Fibroblast of skin of right quadriceps (primary cell): Measurements from ENCODE around the gene TRMT11.
"Not testable (repeated sequence)": the region's sequence is repeated elsewhere in the genome, so short reads cannot be mapped to it uniquely, and the experiment has no call there.

Experiments used
- DNase-seq: peaks from one replicate; pipeline ENCODE4 v3.0.0-alpha.2; 2013

Gene TRMT11

GRCh38 chr6:125956506-125957390 is 29.6 kb upstream of the TRMT11 start, which contains the start of gene HINT3:
Gene HINT3, plus strand, starts transcription at chr6:125956770. Its CDS starts 208 bp downstream, at chr6:125956978.
- DNase-seq = peak; percentile 96

- no peak for DNase-seq
Observed at GRCh38 chr6:125957391-125957693, 29.0 kb upstream of the TRMT11 start.

DNA sequence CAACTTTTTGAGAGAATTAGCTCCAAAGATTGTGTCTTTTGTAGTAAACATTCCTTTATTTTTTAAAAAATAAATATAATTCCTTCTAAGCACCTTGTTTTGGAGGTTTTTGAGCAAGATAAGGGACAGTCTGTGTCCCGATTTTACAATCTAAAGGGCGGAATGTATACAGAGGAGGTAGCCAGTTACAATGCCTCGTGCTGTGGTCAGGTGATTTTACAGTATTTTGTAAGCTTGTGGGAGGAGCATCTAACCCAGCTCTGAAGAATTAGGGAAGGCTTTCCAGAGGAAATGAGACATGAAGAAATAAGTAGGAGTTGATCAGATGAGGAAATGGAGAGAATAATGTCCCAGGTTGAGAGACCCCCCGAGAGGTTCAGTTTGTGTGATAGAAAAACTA is 28.5 kb upstream of the TRMT11 start:
- peak; percentile 29 for DNase-seq

- no peak for DNase-seq
Observed at GRCh38 chr6:125959041-125959440, 27.3 kb upstream of the TRMT11 start.

- no peak for DNase-seq
Observed at GRCh38 chr6:125961117-125961516, 25.2 kb upstream of the TRMT11 start.

DNA sequence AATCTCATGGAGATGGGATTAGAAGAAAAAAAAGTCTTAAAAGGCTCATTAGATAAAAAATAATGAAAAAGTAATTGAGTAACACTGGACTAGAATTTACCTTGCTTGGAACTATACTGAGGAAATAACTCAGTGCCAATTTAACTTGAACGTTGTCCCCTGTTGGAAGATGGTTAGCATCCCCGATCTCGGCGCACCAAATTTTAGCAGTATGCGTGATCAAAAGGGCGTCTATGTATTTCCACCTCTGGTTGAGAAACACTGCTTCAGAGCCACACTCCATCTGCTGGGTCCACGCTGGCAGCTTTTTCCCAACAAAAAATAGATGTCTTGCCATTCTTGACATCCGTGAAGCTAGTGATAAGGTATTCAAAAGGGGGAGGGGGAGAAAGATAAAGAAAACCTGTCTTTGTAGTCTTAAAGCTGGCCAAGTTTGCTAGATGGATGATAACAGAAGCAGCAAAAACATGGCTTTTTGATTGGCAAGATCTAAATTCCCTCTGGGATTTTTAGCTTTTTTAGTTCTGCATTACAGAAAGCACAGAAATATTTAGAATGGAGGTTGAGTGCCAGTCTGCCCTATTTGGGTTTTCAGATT is 23.3 kb upstream of the TRMT11 start:
- DNase-seq = no peak

DNA sequence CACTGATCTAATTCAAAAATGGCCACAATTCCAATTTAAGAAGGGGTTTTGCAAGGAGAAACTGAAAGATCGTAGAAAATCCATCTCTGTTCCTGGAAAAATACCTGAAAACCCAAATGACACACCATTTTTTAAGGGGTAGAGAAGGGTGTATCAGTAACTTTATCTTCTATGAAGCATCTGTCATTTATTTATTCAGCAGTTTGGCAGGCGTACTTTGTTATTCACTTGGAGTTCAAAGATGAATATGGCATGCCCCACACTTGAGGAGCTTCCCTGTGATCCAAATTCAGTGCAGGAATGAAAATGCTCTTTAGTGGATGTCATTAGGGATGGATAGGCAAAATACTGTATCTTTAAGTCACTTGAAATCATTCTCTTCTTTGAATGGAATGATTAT is 22.5 kb upstream of the TRMT11 start:
- DNase-seq = no peak

- no peak for DNase-seq
Observed at GRCh38 chr6:125966569-125966968, 19.8 kb upstream of the TRMT11 start.

GRCh38 chr6:125968493-125968892 is 17.8 kb upstream of the TRMT11 start:
- DNase-seq = no peak

DNA sequence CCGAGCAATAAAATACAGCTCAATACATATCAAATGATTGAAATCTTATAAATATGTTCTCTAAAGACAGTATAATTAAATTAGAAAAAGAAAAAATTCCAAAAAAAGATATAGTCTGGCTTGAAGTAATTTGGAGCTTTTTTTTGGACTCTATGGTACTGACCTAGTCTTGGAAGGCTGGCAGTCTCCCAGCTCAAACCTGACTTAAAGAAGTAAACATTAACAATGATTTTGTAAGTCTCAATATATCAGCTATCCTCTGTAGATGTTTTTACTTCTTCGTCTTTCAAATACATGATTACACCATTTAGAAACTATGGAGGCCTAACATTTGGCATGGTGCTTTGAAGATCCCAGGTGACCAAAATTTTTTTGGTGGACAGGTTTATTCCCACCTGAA is 15.6 kb upstream of the TRMT11 start:
- DNase-seq = no peak

DNA sequence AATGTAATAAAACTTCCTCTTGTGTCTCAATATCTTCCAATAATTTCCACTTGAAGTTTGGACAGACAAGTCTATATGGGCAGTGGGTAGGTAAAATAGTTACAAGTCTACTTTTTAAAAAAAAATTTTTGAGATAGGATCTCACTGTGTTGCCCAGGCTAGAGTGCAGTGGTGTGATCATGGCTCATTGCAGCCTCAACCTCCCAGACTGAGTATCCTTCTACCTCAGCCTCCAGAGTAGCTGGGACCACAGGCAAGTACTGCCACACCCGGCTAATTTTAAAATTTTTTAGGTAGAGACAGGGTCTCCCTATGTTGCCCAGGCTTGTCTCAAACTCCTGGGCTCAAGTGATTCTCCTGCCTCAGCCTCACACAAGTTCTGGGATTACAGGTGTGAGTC is 13.9 kb upstream of the TRMT11 start:
- DNase-seq = not testable (repeated sequence)

DNA sequence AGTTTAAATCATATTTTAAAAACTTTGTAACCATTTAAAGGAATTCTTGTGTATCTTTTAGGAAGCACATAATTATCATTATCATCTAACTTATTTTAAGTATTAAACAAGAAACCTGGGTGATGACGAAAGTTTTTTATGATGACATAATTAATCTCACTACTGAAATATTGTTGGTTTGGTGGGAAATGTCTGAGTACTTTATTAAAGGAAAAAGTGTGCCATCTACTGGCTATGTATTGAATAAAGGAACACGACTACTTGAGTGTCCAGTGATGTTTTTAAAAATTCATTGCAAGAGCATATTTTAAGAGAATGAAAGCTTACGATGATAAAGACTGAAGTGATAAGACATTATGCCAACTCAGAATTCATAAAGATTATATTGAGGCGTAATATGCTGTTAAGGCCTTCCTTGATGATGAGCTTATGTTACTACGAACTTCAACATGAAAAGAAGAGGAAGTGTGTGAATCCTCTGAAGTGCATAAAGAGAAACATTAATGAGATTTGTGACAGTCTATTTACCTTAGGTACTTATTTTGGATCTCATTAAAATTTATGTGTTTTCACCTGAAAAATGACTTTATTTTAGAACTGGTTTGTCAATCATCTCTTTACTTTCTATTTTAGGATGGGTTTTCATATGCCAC is 12.0 kb upstream of the TRMT11 start:
- DNase-seq = peak; percentile 65

DNA sequence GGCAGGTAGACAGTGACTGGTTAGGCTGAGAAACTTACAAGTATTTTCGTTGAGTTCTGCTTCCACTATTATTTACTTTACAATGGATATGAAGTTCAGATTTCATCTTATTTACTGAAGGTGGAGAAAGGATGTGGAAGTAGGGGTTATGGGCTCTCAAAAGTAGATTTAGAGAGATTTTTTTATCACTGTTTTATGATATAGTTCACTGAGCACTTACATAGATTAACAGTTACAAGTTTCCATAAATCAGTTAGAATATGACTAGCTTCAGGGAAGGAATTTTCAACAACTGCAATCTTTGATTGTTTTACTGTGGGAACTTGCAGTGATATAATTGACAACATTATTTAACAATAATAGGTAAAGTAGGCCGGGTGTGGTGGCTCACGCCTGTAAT is 7.2 kb upstream of the TRMT11 start:
- DNase-seq = no peak

DNA sequence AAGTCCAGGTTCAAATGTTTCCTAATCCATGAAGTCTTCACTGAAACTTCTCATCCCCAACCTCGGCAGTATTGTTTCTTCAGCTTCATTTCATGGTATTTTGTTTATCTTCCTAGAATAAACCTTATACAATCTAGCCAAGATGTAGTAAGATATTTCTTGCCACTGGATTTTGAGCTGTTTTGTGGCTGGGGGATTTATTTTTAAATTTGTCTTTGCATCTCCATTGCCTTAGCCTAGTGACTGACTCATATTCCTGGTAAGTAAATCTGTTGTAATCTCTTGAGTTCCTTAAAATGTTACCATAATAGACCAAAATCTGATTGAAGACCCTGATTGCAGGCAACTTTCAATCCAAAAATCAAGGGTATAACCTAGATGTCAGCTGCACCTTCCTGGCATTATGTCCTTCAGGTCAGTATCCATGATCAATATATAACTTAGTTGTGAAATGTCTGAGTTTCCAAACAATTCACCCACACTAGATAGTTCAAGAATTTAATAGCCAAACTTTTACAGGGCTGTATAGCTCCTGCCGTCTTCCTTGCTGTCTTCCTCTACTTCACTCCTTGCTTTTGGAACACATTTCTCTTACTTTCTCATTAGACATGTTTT is 4.7 kb upstream of the TRMT11 start:
- DNase-seq = no peak

DNA sequence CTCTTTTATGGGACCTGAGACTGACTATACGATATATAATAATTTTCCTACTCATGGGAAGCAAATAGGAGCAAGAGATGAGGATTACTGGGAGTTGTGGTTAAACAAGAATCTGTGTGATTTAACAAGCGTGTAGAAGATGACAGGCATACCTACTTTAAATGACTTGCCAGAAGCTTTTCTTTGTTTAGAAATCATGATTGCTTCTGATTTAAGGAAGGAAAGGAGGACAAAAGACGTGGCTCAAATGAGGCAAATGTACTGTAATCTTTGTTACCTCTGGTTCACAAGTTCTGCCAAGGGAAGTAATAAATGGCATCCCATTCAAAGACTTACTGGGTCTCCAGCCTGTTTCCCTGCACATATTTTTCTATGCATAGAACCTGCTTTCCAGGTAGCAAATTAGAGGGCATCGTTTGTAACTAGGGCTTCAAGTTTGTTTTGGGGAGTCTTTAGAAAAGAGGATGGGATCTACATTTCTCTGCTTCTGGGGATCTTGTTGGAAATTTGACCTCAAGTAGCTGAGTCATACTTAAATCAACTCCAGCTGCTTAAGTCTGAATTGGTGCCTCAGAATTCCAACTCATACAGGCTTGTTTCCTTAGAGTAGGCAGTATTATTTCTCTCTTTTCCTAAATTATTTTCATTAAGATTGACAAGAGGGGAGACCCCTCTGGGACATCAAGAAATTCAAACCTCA is 2.9 kb upstream of the TRMT11 start:
- peak; percentile 83 for DNase-seq

DNA sequence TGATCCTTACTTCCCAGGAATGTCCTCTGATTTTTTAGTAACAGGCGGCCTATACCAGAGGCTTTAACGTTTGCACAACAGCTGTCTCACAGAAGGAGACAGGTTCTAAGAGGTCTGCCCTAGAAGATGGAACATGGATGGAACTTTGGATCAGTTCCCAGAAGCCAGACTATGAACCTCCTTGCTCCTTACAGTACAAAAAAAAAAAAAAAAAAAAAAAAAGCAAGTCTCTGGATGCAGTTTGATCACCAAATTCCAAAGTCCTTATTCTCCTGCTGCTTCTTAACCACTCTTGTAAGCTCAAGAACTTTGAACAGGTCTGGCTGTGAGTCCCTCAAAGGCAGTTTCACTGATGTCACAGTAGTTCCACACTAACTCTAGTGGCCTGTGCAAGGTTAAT is 2.0 kb upstream of the TRMT11 start:
- DNase-seq = peak; percentile 79

DNA sequence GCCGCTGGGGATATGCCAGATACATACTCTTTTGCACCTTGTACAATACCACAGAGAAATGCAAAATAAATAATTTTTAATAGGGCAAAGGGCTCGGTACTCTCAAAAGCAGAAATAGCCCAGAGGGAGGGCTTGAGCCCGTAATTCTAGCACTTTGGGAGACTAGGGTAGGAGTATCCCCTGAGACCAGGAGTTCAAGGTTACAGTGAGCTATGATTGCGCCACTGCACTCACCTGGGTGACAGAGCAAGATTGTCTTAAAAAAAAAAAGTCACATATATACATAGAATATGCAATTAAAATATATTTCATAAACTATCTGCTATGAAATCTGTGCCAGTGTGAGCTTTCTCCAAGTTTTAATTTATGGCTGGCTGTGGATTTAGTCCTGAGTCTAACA is 818 bp upstream of the TRMT11 start:
- no peak for DNase-seq

DNA sequence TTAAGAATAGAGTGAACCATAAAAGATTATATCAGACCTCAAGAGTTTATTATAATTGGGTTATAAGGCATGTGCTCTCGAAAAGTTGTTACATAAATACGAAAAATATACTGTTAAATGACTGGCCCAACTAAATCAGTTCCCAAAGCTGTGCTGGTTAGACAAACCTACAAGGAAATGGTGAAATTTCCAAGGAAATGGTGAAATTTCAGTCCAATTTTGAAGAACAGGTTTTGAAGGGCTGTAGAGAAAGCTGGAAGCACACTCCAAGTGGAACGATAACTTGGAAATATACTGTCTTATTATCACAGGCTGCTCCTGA is 400 bp upstream of the TRMT11 start:
- DNase-seq = no peak

DNA sequence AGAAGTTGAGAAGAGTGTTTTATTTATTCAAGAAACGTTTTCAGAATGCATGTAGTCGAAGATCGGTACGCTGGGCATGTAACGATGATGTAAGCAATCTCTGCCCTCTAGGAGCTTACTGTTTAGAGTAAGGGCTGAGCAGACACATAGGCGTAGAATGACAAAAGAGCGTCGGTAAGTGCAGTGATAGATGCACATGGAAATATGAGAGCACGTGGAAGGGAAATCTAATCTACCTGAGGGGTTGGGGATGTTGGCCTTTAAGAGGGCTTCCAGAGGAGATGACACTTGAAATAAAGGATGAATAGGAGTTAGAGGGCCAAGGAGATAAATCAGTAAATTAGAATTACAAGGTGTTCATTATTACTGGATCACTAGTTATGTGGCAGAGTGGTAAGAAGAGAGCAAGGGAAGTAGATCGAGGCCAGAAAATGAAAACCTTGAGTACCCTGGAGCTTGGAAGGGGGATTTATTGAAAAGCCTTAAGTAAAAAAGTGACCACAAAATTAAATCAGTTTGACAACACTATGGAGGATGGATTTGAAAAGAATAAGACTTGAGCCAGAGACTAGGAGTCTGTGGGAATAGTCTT is 782 bp downstream of the TRMT11 start:
- DNase-seq = no peak

DNA sequence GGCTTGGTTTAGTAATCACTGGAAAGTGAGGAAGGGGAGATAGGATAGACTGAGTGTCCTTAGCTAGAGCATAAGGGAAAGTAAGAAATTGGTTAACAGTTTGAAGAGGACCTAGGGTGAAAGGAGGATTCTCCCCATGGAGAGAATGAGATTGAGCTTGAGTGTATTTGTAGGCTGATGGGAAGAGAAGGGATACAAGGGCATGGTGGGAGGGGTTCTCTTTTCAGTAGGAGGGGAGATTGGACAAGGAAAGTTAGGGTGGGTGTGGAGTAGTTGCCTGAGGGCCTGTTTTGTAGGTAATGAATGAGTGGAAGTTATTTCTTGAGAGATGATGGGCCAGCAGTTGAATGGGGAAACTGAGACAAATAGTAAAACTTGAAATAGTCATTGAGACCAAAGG is 1.9 kb downstream of the TRMT11 start:
- DNase-seq = no peak

DNA sequence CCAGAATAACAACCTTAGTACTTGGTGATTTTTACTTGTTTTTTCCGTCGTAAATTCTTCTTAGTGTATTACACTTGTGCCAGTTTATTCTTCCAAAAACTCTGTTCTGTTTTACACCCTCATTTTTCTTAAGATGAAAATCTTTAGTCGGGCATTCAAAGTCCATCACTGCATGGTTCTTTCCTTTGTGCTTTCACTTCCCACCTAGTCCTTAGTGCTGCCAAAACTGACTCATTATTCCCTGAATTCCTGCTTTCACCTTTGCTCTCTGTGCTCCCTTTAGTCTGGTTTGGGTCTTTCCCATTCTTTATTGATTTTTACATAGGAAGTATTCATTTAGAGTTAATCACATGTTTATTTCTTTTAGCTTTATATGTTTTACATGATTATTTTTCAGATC is 3.3 kb downstream of the TRMT11 start:
- no peak for DNase-seq

GRCh38 chr6:125991653-125992052 is 5.3 kb downstream of the TRMT11 start:
- no peak for DNase-seq
